ENCODE results near the gene PITPNC1. TPM values are rescaled to one million over a fixed set of nuclear protein-coding genes. Genes with fewer than 3 reads are reported as not detected.
A peak's percentile ranks its signal among the peaks of the same experiment; 100 is the strongest.

The PITPNC1 gene
- total RNA-seq, 1 experiment from 2014 or later, result 37.5 TPM

- no peaks in the 10 kb centered on the region for H3K4me1 ChIP-seq (ENCODE audit: insufficient read depth, low read length)
- peak overlapping the region in 2 of 3 experiments; percentile 23 to 73; a peak in 1 of 7 replicates for H3K27ac Mint-ChIP-seq
Measured at GRCh38 chr17:67605256-67605912, 228.3 kb downstream of the PITPNC1 start.

More at GRCh38 chr17:67605256-67605912, 228.3 kb downstream of the PITPNC1 start:
- no peak overlapping the region for H3T11ph ChIP-seq (ENCODE audit: low read length)
- TF ChIP-seq CTCF (conservative IDR thresholded peaks at IDR 0.05), result no peak
- H4K20me1 ChIP-seq (ENCODE audit: control insufficient read depth, insufficient read depth, insufficient read length), result no peaks in the 10 kb centered on the region
- H3K23me2 ChIP-seq (ENCODE audit: insufficient read length, low read depth, low read length, poor library complexity, severe bottlenecking), result no peaks in the 10 kb centered on the region
- Mint-ChIP-seq H3K4me1 (peaks cover 11 to 13% of the 10 kb centered on the region in 2 experiments), H3K9me3 (peaks cover under 1 to 1% of the 10 kb centered on the region in 2 experiments; a peak in 2 of 5 replicates), H3K36me3 (ENCODE audit: insufficient read depth in 1 of 3, low read depth in 3 of 3) (peaks cover under 1 to 6% (median 3%) of the 10 kb centered on the region in 3 experiments; a peak in 4 of 7 replicates), H3K4me3 (no peak overlapping the region), H3K27me3 (ENCODE audit: low read depth) (no peaks in the 10 kb centered on the region)
- no peak overlapping the region for H2BK12ac ChIP-seq (ENCODE audit: insufficient read length, low read depth, low read length)
- H4K5ac ChIP-seq (ENCODE audit: insufficient read length, low read depth, low read length), result no peak overlapping the region
- H3K79me2 ChIP-seq (ENCODE audit: insufficient read depth, low read length), result no peaks in the 10 kb centered on the region
- no peak overlapping the region for H2BK20ac ChIP-seq (ENCODE audit: low read depth, low read length, poor library complexity, severe bottlenecking)
- H2BK15ac ChIP-seq (ENCODE audit: low read depth, low read length), result no peak overlapping the region
- no peak overlapping the region for H3K18ac ChIP-seq (ENCODE audit: insufficient read length, low read depth, low read length)
- H3K14ac ChIP-seq (ENCODE audit: insufficient read depth, low read length), result no peak overlapping the region
- no peak overlapping the region for H3K9ac ChIP-seq (ENCODE audit: extremely low read depth, insufficient read length, low read length)
- no peak overlapping the region for H2BK120ac ChIP-seq (ENCODE audit: low read depth, low read length, poor library complexity, severe bottlenecking)
- H3K27ac ChIP-seq (ENCODE audit: insufficient read length, low read depth, low read length), result no peak overlapping the region
- no peak for DNase-seq
- no peaks in the 10 kb centered on the region for H3K79me1 ChIP-seq (ENCODE audit: insufficient read depth, low read depth, low read length, poor library complexity, severe bottlenecking)
- H2AK5ac ChIP-seq (ENCODE audit: insufficient read length, low read length), result no peak overlapping the region
- whole genome bisulfite sequencing (ENCODE audit: extremely low coverage, insufficient read length, low lambda C conversion rate), result no CpG with 5 or more reads among the region's 17 CpGs
- H3K56ac ChIP-seq (ENCODE audit: insufficient read length, low read depth, low read length), result no peak overlapping the region
- no peak overlapping the region for H2AFZ ChIP-seq (ENCODE audit: low read length)
- H3K27me3 ChIP-seq (ENCODE audit: insufficient read depth, low read length), result no peaks in the 10 kb centered on the region
- H3K4ac ChIP-seq (ENCODE audit: low read depth, low read length), result no peak overlapping the region
- H3K9me3 ChIP-seq (ENCODE audit: control insufficient read depth, low read depth, low read length), result no peaks in the 10 kb centered on the region
- no peak overlapping the region for H4K91ac ChIP-seq (ENCODE audit: insufficient read length, low read depth, low read length)
- H2BK5ac ChIP-seq (ENCODE audit: insufficient read length, low read length), result no peak overlapping the region
- no peak overlapping the region for H3K23ac ChIP-seq (ENCODE audit: insufficient read length, low read depth, low read length)
- H4K8ac ChIP-seq (replicated peaks; ENCODE audit: insufficient read length, low read depth, low read length), result no peak overlapping the region
- no peak overlapping the region for H3K4me2 ChIP-seq (ENCODE audit: insufficient read depth, insufficient read length, low read length)

Data from H9 (cell line).